HCT116 (cell line): ENCODE data around the gene P2RX1. TPM values are rescaled to one million over a fixed set of nuclear protein-coding genes. Genes with fewer than 3 reads are reported as not detected.

Source experiments
- ATAC-seq: fragments of 200-7000 bp; cut with Tn5 transposase; 2 replicates; pipeline ENCODE4 v1.9.1; 2020; ENCODE audit warnings: mild to moderate bottlenecking, moderate library complexity
- BruUV-seq: library from RNA; stranded (reverse); fragments of 400-500 nt; replicated peaks from 2 replicates; lab custom pipeline; 2021; lab: Mats Ljungman, UMichigan
- CTCF ChIA-PET: fragments of 300-600 bp; sonication (Branson Sonifier 250); formaldehyde crosslinking; loops from one replicate; lab custom pipeline; 2021; ENCODE audit warnings: antibody characterized with exemption; lab: Charles Lee
- POLR2A ChIA-PET: fragments of 300-600, 350-600 bp; sonication (Branson Sonifier 250); formaldehyde crosslinking; loops from one replicate; lab custom pipeline; 2021; ENCODE audit warnings: antibody characterized with exemption; lab: Charles Lee
- RAD21 ChIA-PET, 2 experiments: fragments of 300-600 bp; sonication (Branson Sonifier 250); formaldehyde crosslinking; loops; one replicate each; lab custom pipeline; 2023; ENCODE audit warnings: low total read pairs in 2 of 2; ENCODE audit not compliant: uncharacterized antibody in 2 of 2, unreplicated experiment in 2 of 2, low non-redundant PET in 1 of 2; lab: Charles Lee
- DNase-seq: peaks from one replicate; pipeline ENCODE4 v3.0.0-alpha.2; 2010; ENCODE audit warnings: low read depth, low spot score
- H2AFZ ChIP-seq: fragments of 200-600 bp; shearing (Covaris generic), sonication (generic); 2 replicates; pipeline ENCODE4 v1.6.1; 2017; ENCODE audit warnings: low read depth, mixed run types, mixed read lengths, antibody characterized with exemption, low read length; ENCODE audit not compliant: poor library complexity, severe bottlenecking
- H3K27ac ChIP-seq: 2 replicates; pipeline ENCODE4 v1.5.1; 2012; ENCODE audit warnings: low read depth, low read length
- H3K27me3 ChIP-seq: fragments of 200-600 bp; sonication (generic); 2 replicates; pipeline ENCODE4 v1.6.1; 2016; ENCODE audit warnings: mixed run types, low read length, mixed read lengths; ENCODE audit not compliant: insufficient read depth
- H3K36me3 ChIP-seq, 2 experiments: fragments of 200-500 bp in 1 of 2; fragments of 200-600 bp in 1 of 2; sonication (Bioruptor generic) in 1 of 2; sonication (generic) in 1 of 2; 2 replicates each; pipeline versions ENCODE4 v1.5.1 to v1.6.1; 2014 to 2016; ENCODE audit warnings: low read length in 2 of 2, inconsistent platforms in 1 of 2, mixed read lengths in 1 of 2, mixed run types in 1 of 2; ENCODE audit not compliant: insufficient read depth in 2 of 2, control insufficient read depth in 1 of 2
- H3K4me1 ChIP-seq, 2 experiments: fragments of 200-600 bp in 1 of 2; sonication (generic) in 1 of 2; 2 replicates each; pipeline versions ENCODE4 v1.5.1 to v1.6.1; 2012 to 2017; ENCODE audit warnings: low read length in 2 of 2, inconsistent platforms in 1 of 2, mild to moderate bottlenecking in 1 of 2, mixed read lengths in 1 of 2, mixed run types in 1 of 2, moderate library complexity in 1 of 2; ENCODE audit not compliant: insufficient read depth in 2 of 2, control insufficient read depth in 1 of 2
- H3K4me2 ChIP-seq: fragments of 200-600 bp; sonication (generic); 2 replicates; pipeline ENCODE4 v1.6.1; 2017; ENCODE audit warnings: mixed run types, low read length, mixed read lengths
- H3K4me3 ChIP-seq, 2 experiments: fragments of 200-600 bp in 1 of 2; sonication (generic) in 1 of 2; replicated peaks in 1 of 2; 2 replicates each; pipeline ENCODE4 v1.5.1; 2011 to 2016; ENCODE audit warnings: low read length in 2 of 2, control low read depth in 1 of 2, low read depth in 1 of 2, mild to moderate bottlenecking in 1 of 2, mixed read lengths in 1 of 2, mixed run types in 1 of 2
- H3K79me2 ChIP-seq: fragments of 200-600 bp; sonication (generic); 2 replicates; pipeline ENCODE4 v1.6.1; 2017; ENCODE audit warnings: mild to moderate bottlenecking, mixed run types, low read length, moderate library complexity, mixed read lengths; ENCODE audit not compliant: insufficient read depth
- H3K9ac ChIP-seq: fragments of 200-600 bp; sonication (generic); 2 replicates; pipeline ENCODE4 v1.6.1; 2016; ENCODE audit warnings: low read length, mixed read lengths
- H3K9me2 ChIP-seq: fragments of 200-600 bp; sonication (generic), shearing (Covaris generic); 2 replicates; pipeline ENCODE4 v1.6.1; 2017; ENCODE audit warnings: mixed run types, mild to moderate bottlenecking, moderate library complexity; ENCODE audit not compliant: insufficient read depth
- H3K9me3 ChIP-seq, 2 experiments: fragments of 200-500 bp in 1 of 2; fragments of 200-600 bp in 1 of 2; sonication (Bioruptor generic) in 1 of 2; sonication (generic) in 1 of 2; 2 replicates each; pipeline ENCODE4 v1.6.1; 2014 to 2017; ENCODE audit warnings: low read length in 2 of 2, mixed read lengths in 2 of 2, inconsistent platforms in 1 of 2, low read depth in 1 of 2, mild to moderate bottlenecking in 1 of 2, mixed run types in 1 of 2, moderate library complexity in 1 of 2; ENCODE audit not compliant: control insufficient read depth in 1 of 2, insufficient read depth in 1 of 2
- H4K20me1 ChIP-seq: fragments of 200-600 bp; sonication (generic), shearing (Covaris generic); 2 replicates; pipeline ENCODE4 v1.6.1; 2017; ENCODE audit warnings: mixed run types, mild to moderate bottlenecking, moderate library complexity; ENCODE audit not compliant: insufficient read depth
- CBX3 ChIP-seq: IDR thresholded peaks from 2 replicates; pipeline ENCODE4 v1.6.1; 2012; ENCODE audit warnings: low read depth
- EGR1 ChIP-seq: IDR thresholded peaks from 2 replicates; pipeline ENCODE4 v1.6.1; 2012; ENCODE audit warnings: low read depth
- ELF1 ChIP-seq: IDR thresholded peaks from 2 replicates; pipeline ENCODE4 v1.6.1; 2012; ENCODE audit warnings: low read depth, borderline replicate concordance
- EZH2 ChIP-seq: fragments of 200-600 bp; sonication (generic); IDR thresholded peaks from 2 replicates; pipeline ENCODE4 v1.6.1; 2017; ENCODE audit warnings: antibody characterized with exemption, mixed run types
- EZH2phosphoT487 ChIP-seq: fragments of 200-600 bp; IDR thresholded peaks from 2 replicates; pipeline ENCODE4 v1.6.1; 2018; ENCODE audit warnings: antibody characterized with exemption, borderline replicate concordance
- FOSL1 ChIP-seq: IDR thresholded peaks from 2 replicates; pipeline ENCODE4 v1.6.1; 2012; ENCODE audit warnings: low read depth
- JUND ChIP-seq: IDR thresholded peaks from 2 replicates; pipeline ENCODE4 v1.6.1; 2012
- POLR2A ChIP-seq: IDR thresholded peaks from 2 replicates; pipeline ENCODE4 v1.7.0; 2011; ENCODE audit warnings: borderline replicate concordance; ENCODE audit not compliant: insufficient read depth, insufficient read length; ENCODE audit errors: extremely low read depth
- RAD21 ChIP-seq: IDR thresholded peaks from 2 replicates; pipeline ENCODE4 v1.6.1; 2012; ENCODE audit warnings: low read depth, mild to moderate bottlenecking
- SIN3A ChIP-seq: IDR thresholded peaks from 2 replicates; pipeline ENCODE4 v1.6.1; 2012; ENCODE audit warnings: low read depth
- SP1 ChIP-seq: IDR thresholded peaks from 2 replicates; pipeline ENCODE4 v1.6.1; 2012; ENCODE audit warnings: low read depth
- SRF ChIP-seq: IDR thresholded peaks from 2 replicates; pipeline ENCODE4 v1.6.1; 2012; ENCODE audit warnings: low read depth
- YY1 ChIP-seq: IDR thresholded peaks from 2 replicates; pipeline ENCODE4 v1.6.1; 2011; ENCODE audit warnings: low read length, low read depth, moderate library complexity, mild to moderate bottlenecking; ENCODE audit not compliant: insufficient replicate concordance; ENCODE audit errors: extremely low read depth
- ZBTB33 ChIP-seq: IDR thresholded peaks from 2 replicates; pipeline ENCODE4 v1.6.1; 2011; ENCODE audit warnings: mild to moderate bottlenecking, low read length, moderate library complexity; ENCODE audit not compliant: insufficient replicate concordance; ENCODE audit errors: extremely low read depth
- ZFX ChIP-seq: fragments of 450-650 bp; IDR thresholded peaks from 2 replicates; pipeline ENCODE4 v1.6.1; 2017
- intact Hi-C: fragments of 100-400 bp; cut with micrococcal nuclease; formaldehyde crosslinking; loops from 2 replicates; pipeline ENCODE4 v1.10.0; 2022
- total RNA-seq: library from RNA; stranded (reverse); gene quantifications from one replicate; pipeline ENCODE4 v1.2.1, GENCODE V29; 2021; ENCODE audit not compliant: unreplicated experiment
- TF ChIP-seq, protein P1 (sequence below): IDR thresholded peaks from 2 replicates; pipeline ENCODE4 v1.6.1; 2012
- TF ChIP-seq, protein P2 (sequence below), 3 experiments: fragments of 200-600 bp in 1 of 3; sonication (generic) in 1 of 3; IDR thresholded peaks in 2 of 3; conservative IDR thresholded peaks in 1 of 3; 2 replicates each; pipeline ENCODE4 v1.5.1; 2012 to 2017; ENCODE audit warnings: low read depth in 2 of 3, low read length in 2 of 3, antibody characterized with exemption in 1 of 3, borderline replicate concordance in 1 of 3, control low read depth in 1 of 3, mild to moderate bottlenecking in 1 of 3, mixed read lengths in 1 of 3, mixed run types in 1 of 3, moderate library complexity in 1 of 3; ENCODE audit not compliant: insufficient read depth in 1 of 3
- TF ChIP-seq, protein P3 (sequence below): IDR thresholded peaks from 2 replicates; pipeline ENCODE4 v1.6.1; 2012

P2RX1 gene
- total RNA-seq, 1 experiment from 2014 or later, result not detected

DNA sequence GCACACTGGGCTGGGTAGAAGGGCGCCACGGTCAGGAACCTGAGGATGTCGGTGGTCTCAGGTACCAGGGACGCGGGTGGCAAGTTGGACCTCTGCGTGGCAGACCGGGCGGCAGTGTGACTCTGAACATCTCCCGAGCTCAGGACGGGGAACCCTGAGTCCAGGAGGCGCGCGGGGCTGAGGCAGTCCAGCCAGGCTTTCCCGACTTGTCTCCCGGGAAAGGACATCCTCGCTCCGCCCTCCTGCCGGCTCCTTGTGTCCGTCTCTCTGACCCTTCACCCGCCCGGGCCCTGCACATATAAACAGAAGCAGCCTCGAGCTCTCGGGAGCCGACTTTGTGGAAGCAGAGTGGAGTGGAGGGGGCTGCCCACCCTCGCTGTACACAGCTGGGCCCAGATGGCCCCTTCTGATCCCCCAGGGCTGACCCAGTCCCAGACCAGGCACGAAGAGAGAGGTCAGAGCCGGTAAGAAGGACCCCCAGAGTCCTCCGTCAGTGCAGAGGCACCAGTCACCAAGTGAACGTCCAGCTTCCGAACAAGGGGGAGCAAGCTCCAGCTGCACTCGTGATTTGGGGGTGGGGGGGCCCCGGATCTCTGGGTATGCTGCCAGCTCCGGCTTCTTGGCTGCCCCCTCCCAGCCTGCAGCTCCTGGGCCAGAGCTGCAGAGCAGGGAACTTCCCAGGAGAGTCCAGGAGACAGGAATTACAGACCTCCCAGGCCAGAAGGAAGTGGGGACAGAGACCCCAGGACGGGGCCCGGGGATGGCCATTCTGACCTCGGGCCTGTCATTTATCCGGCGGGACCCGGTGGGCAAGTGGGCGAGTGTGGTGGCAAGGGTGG lies 8.5 kb upstream of the P2RX1 start:
- Histone ChIP-seq H3K9me3 (no peaks in the 10 kb centered on the region), H4K20me1 (no peaks in the 10 kb centered on the region), H3K79me2 (no peaks in the 10 kb centered on the region), H2AFZ (no peak overlapping the region), H3K27ac (no peak overlapping the region), H3K9me2 (no peaks in the 10 kb centered on the region), H3K4me1 (no peaks in the 10 kb centered on the region), H3K27me3 (no peaks in the 10 kb centered on the region), H3K36me3 (no peaks in the 10 kb centered on the region), H3K4me2 (no peak overlapping the region), H3K4me3 (no peak overlapping the region), H3K9ac (no peak overlapping the region)
- no peak for DNase-seq
- no TSS peak for BruUV-seq
- intact Hi-C loops, result no loop called here
- ChIA-PET RAD21 (no interaction called here), POLR2A (no interaction called here), CTCF (interaction anchor here (1.4 kb wide), 1 partner anchor 11 kb away, joined by 3 read pairs; no protein-coding TSS in a partner anchor)
- no peak for TF ChIP-seq SRF
- no peak for TF ChIP-seq ZBTB33
- TF ChIP-seq EZH2phosphoT487, result no peak
- TF ChIP-seq FOSL1, result no peak
- TF ChIP-seq EGR1, result no peak
- no peak for TF ChIP-seq JUND
- TF ChIP-seq ZFX, result no peak
- no peak for TF ChIP-seq YY1
- TF ChIP-seq EZH2, result no peak
- TF ChIP-seq SIN3A, result no peak
- TF ChIP-seq POLR2A, result no peak
- TF ChIP-seq RAD21, result no peak
- TF ChIP-seq, protein P1, sequence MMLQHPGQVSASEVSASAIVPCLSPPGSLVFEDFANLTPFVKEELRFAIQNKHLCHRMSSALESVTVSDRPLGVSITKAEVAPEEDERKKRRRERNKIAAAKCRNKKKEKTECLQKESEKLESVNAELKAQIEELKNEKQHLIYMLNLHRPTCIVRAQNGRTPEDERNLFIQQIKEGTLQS, result no peak
- TF ChIP-seq, protein P2, sequence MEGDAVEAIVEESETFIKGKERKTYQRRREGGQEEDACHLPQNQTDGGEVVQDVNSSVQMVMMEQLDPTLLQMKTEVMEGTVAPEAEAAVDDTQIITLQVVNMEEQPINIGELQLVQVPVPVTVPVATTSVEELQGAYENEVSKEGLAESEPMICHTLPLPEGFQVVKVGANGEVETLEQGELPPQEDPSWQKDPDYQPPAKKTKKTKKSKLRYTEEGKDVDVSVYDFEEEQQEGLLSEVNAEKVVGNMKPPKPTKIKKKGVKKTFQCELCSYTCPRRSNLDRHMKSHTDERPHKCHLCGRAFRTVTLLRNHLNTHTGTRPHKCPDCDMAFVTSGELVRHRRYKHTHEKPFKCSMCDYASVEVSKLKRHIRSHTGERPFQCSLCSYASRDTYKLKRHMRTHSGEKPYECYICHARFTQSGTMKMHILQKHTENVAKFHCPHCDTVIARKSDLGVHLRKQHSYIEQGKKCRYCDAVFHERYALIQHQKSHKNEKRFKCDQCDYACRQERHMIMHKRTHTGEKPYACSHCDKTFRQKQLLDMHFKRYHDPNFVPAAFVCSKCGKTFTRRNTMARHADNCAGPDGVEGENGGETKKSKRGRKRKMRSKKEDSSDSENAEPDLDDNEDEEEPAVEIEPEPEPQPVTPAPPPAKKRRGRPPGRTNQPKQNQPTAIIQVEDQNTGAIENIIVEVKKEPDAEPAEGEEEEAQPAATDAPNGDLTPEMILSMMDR (IDR thresholded peaks at IDR 0.05 in 2 of 3, conservative IDR thresholded peaks at IDR 0.05 in 1 of 3; ENCODE audit: borderline replicate concordance in 1 of 3, insufficient read depth in 1 of 3, low read depth in 2 of 3, low read length in 2 of 3), result no peak
- no peak for TF ChIP-seq ELF1
- TF ChIP-seq CBX3, result no peak
- TF ChIP-seq, protein P3, sequence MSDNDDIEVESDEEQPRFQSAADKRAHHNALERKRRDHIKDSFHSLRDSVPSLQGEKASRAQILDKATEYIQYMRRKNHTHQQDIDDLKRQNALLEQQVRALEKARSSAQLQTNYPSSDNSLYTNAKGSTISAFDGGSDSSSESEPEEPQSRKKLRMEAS, result no peak
- no peak for TF ChIP-seq SP1
- no peak for ATAC-seq
